K562 (cell line): ENCODE results near the gene LIN28A. TPM values are rescaled to one million over a fixed set of nuclear protein-coding genes. Genes with fewer than 3 reads are reported as not detected.

ENCODE experiments used
- ARID1B ChIP-seq: fragments of 450-650 bp; IDR thresholded peaks from 2 replicates; pipeline ENCODE4 v1.6.1; 2016; ENCODE audit warnings: antibody characterized with exemption, mild to moderate bottlenecking, inconsistent platforms
- CHD2 ChIP-seq: IDR thresholded peaks from 2 replicates; pipeline ENCODE4 v1.6.1; 2011; ENCODE audit warnings: low read depth, low read length
- CLOCK ChIP-seq: fragments of 250-450 bp; sonication (Bioruptor Pico); IDR thresholded peaks from 2 replicates; pipeline ENCODE4 v1.4.0; 2020; ENCODE audit warnings: mild to moderate bottlenecking, moderate library complexity, borderline replicate concordance
- ESRRB ChIP-seq: fragments of 250-450 bp; sonication (Bioruptor Pico); IDR thresholded peaks from 2 replicates; pipeline ENCODE4 v1.5.0; 2020; ENCODE audit warnings: mild to moderate bottlenecking, moderate library complexity, borderline replicate concordance
- GABPA ChIP-seq: fragments of 200-800 bp; sonication (Bioruptor generic); conservative IDR thresholded peaks from 2 replicates; pipeline ENCODE4 v1.6.1; 2016; ENCODE audit warnings: low read depth, missing genetic modification characterization, missing compliant biosample characterization
- MAFG ChIP-seq: fragments of 450-650 bp; conservative IDR thresholded peaks from 2 replicates; pipeline ENCODE4 v1.6.1; 2016; ENCODE audit warnings: missing genetic modification characterization, missing compliant biosample characterization
- MAZ ChIP-seq, 2 experiments: fragments of 450-650 bp in 1 of 2; sonication (generic) in 1 of 2; formaldehyde crosslinking; IDR thresholded peaks in 1 of 2; conservative IDR thresholded peaks in 1 of 2; 2 replicates each; pipeline versions ENCODE4 v1.4.0 to v1.5.0; 2020; ENCODE audit warnings: mild to moderate bottlenecking in 1 of 2, missing genetic modification reagents in 1 of 2
- NCOR1 ChIP-seq: fragments of 450-650 bp; IDR thresholded peaks from 2 replicates; pipeline ENCODE4 v1.6.1; 2016; ENCODE audit warnings: mild to moderate bottlenecking, moderate library complexity
- POLR2B ChIP-seq: fragments of 450-650 bp; IDR thresholded peaks from 2 replicates; pipeline ENCODE4 v1.6.1; 2018; ENCODE audit warnings: low read depth; ENCODE audit not compliant: partially characterized antibody
- PPARD ChIP-seq: fragments of 250-450 bp; sonication (Bioruptor Pico); IDR thresholded peaks from 2 replicates; pipeline ENCODE4 v1.8.0; 2022; ENCODE audit warnings: inconsistent platforms, mild to moderate bottlenecking, moderate library complexity
- VEZF1 ChIP-seq: fragments of 200-800 bp; sonication (Bioruptor generic); IDR thresholded peaks from 2 replicates; pipeline ENCODE4 v1.6.1; 2017; ENCODE audit warnings: missing genetic modification characterization, missing compliant biosample characterization
- WHSC1 ChIP-seq: IDR thresholded peaks from one replicate; pipeline ENCODE4 v1.6.1; 2012; ENCODE audit warnings: low read length, control low read depth, inconsistent platforms
- ZKSCAN8 ChIP-seq: fragments of 200-800 bp; sonication (Bioruptor generic); IDR thresholded peaks from 2 replicates; pipeline ENCODE4 v1.6.1; 2016; ENCODE audit warnings: missing genetic modification characterization, missing compliant biosample characterization
- ZNF644 ChIP-seq: fragments of 200-800 bp; sonication (Bioruptor generic); IDR thresholded peaks from 2 replicates; pipeline ENCODE4 v1.6.1; 2016; ENCODE audit warnings: low read depth, missing genetic modification characterization, missing compliant biosample characterization
- polyA plus RNA-seq, 8 experiments: library from polyadenylated mRNA; depleted of rRNA in 4 of 8; stranded (reverse) in 5 of 8; unstranded in 3 of 8; fragments of >200 nt; fragmentation: Nextera tagmentation in 2 of 8; fragmentation: Illumina TruSeq in 1 of 8; extraction: Ambion mirVana in 2 of 8; extraction: Trizol in 1 of 8; gene quantifications; 2 replicates each; pipeline versions ENCODE4 v1.2.1 to v1.2.3, GENCODE V29; 2011 to 2014; ENCODE audit warnings: inconsistent platforms in 1 of 8, missing spikeins in 1 of 8
- total RNA-seq, 7 experiments: library from RNA; depleted of rRNA in 6 of 7; stranded (reverse); fragments of >200 nt in 6 of 7; fragmentation: Illumina TruSeq in 2 of 7; extraction: Trizol in 2 of 7; gene quantifications; 2 replicates each; pipeline versions ENCODE4 v1.2.1 to v1.2.3, GENCODE V29; 2011 to 2021; ENCODE audit warnings: low replicate concordance in 1 of 7
- TF ChIP-seq, protein P1 (sequence below): sonication (generic); formaldehyde crosslinking; IDR thresholded peaks from 2 replicates; pipeline ENCODE4 v1.8.1; 2023; ENCODE audit warnings: mild to moderate bottlenecking, missing genetic modification reagents
- TF ChIP-seq, protein P2 (sequence below): fragments of 450-650 bp; formaldehyde crosslinking; IDR thresholded peaks from 2 replicates; pipeline ENCODE4 v1.4.0; 2020; ENCODE audit warnings: mild to moderate bottlenecking, mixed read lengths
- TF ChIP-seq, protein P3 (sequence below), 2 experiments: fragments of 450-650 bp; IDR thresholded peaks; 2 replicates each; pipeline ENCODE4 v1.6.1; 2016

Gene LIN28A
- total and polyA plus RNA-seq, 9 of the 15 experiments (the other 6 are each of a cell fraction or from before 2014, with no cell fraction given): 0.80 to 5.4 (median 3.9) TPM

DNA sequence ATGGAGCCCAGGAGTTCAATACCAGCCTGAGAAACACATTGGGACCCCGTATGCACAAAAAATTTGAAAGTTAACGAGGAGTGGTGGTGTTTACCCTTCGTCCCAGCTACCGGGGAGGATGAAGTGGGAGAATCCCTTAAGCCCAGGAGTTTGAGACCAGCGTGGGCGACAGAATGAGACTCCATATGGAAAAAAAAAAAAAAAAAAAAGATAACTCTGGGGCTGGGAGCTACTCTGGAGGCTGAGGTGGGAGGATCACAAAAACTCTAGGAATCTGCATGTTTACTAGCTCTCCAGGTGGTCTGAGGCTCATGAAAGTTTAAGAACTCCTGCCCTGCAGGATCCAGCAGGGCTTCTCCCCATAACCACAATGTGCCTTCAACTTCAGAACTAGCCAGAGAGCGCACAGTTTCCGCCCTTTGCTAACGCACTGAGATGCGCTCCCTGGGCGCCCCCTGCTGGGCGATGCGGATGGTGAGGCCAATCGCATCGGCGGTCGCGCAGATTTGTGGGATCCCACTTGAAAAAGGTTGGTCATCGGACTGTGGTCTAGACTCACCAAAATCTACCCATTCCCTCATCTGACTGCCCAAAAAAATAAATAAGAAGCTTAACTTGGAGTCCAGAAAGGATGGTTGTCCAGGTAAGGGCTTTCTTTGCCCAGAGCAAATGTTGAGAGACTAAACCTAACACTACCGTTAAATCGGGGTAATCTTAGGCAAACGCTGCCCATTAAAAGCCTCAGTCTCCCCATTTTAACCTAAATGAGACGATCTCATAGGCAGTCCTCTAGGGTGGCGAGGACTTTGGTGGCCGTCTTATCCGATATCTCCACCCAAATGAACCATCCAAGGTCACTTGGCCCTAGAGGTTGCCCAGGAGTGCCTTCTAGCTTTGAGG is 46.8 kb upstream of the LIN28A start (continued):
- TF ChIP-seq CLOCK (CRISPR knock-in tag) (no peak), MAZ (CRISPR knock-in tag; conservative IDR thresholded peaks at IDR 0.05 in 1 of 2, IDR thresholded peaks at IDR 0.05 in 1 of 2) (peak in 1 of 2 experiments; percentile 68; a peak in 2 of 4 replicates), POLR2B (no peak), PPARD (CRISPR knock-in tag) (no peak), ZNF644 (tag) (no peak), ARID1B (0 out of 2 replicates have a peak, but pooled peaks have one; percentile 22), CHD2 (no peak), VEZF1 (CRISPR knock-in tag) (no peak), NCOR1 (no peak), WHSC1 (no peak), ZKSCAN8 (CRISPR knock-in tag) (no peak), GABPA (tag) (no peak), ESRRB (CRISPR knock-in tag) (no peak), MAFG (tag) (no peak)
- TF ChIP-seq, protein P1, sequence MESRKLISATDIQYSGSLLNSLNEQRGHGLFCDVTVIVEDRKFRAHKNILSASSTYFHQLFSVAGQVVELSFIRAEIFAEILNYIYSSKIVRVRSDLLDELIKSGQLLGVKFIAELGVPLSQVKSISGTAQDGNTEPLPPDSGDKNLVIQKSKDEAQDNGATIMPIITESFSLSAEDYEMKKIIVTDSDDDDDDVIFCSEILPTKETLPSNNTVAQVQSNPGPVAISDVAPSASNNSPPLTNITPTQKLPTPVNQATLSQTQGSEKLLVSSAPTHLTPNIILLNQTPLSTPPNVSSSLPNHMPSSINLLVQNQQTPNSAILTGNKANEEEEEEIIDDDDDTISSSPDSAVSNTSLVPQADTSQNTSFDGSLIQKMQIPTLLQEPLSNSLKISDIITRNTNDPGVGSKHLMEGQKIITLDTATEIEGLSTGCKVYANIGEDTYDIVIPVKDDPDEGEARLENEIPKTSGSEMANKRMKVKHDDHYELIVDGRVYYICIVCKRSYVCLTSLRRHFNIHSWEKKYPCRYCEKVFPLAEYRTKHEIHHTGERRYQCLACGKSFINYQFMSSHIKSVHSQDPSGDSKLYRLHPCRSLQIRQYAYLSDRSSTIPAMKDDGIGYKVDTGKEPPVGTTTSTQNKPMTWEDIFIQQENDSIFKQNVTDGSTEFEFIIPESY (CRISPR knock-in tag): peak; percentile 75
- TF ChIP-seq, protein P2, sequence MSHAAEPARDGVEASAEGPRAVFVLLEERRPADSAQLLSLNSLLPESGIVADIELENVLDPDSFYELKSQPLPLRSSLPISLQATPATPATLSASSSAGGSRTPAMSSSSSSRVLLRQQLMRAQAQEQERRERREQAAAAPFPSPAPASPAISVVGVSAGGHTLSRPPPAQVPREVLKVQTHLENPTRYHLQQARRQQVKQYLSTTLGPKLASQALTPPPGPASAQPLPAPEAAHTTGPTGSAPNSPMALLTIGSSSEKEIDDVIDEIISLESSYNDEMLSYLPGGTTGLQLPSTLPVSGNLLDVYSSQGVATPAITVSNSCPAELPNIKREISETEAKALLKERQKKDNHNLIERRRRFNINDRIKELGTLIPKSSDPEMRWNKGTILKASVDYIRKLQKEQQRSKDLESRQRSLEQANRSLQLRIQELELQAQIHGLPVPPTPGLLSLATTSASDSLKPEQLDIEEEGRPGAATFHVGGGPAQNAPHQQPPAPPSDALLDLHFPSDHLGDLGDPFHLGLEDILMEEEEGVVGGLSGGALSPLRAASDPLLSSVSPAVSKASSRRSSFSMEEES: no peak
- TF ChIP-seq, protein P3, sequence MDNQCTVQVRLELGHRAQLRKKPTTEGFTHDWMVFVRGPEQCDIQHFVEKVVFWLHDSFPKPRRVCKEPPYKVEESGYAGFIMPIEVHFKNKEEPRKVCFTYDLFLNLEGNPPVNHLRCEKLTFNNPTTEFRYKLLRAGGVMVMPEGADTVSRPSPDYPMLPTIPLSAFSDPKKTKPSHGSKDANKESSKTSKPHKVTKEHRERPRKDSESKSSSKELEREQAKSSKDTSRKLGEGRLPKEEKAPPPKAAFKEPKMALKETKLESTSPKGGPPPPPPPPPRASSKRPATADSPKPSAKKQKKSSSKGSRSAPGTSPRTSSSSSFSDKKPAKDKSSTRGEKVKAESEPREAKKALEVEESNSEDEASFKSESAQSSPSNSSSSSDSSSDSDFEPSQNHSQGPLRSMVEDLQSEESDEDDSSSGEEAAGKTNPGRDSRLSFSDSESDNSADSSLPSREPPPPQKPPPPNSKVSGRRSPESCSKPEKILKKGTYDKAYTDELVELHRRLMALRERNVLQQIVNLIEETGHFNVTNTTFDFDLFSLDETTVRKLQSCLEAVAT (IDR thresholded peaks at IDR 0.05): no peak
